Measurements from ENCODE around the gene ZP1.
"Not testable (repeated sequence)": the region's sequence is repeated elsewhere in the genome, so short reads cannot be mapped to it uniquely, and the experiment has no call there.

ZP1 gene

GRCh38 chr11:60905551-60906113 lies 38.3 kb downstream of the ZP1 start:
- peak in 1 of 2 donors; percentile 10 for DNase-seq (ENCODE audit: low read depth in 1 of 2, low spot score in 1 of 2)

GRCh38 chr11:60906132-60906972 lies 39.0 kb downstream of the ZP1 start, which contains the start of gene PRPF19:
Gene PRPF19, minus strand, starts transcription at chr11:60906585. Its CDS starts 203 bp downstream, at chr11:60906382.
- DNase-seq (ENCODE audit: low read depth in 1 of 2, low spot score in 1 of 2): peak; percentile 97

- no peak for DNase-seq (ENCODE audit: low read depth in 1 of 2, low spot score in 1 of 2)
Measured at GRCh38 chr11:60908803-60909202, 41.5 kb downstream of the ZP1 start.

GRCh38 chr11:60909680-60910280 lies 42.4 kb downstream of the ZP1 start:
- not testable (repeated sequence) for DNase-seq (ENCODE audit: low read depth in 1 of 2, low spot score in 1 of 2)

- no peak for DNase-seq (ENCODE audit: low read depth in 1 of 2, low spot score in 1 of 2)
Measured at GRCh38 chr11:60910281-60910687, 42.9 kb downstream of the ZP1 start.

GRCh38 chr11:60910711-60911380 lies 43.5 kb downstream of the ZP1 start:
- no peak for DNase-seq (ENCODE audit: low read depth in 1 of 2, low spot score in 1 of 2)

GRCh38 chr11:60912223-60912850 lies 45.0 kb downstream of the ZP1 start:
- no peak for DNase-seq (ENCODE audit: low read depth in 1 of 2, low spot score in 1 of 2)

GRCh38 chr11:60912851-60913528 lies 45.6 kb downstream of the ZP1 start:
- no peak for DNase-seq (ENCODE audit: low read depth in 1 of 2, low spot score in 1 of 2)

- peak; percentile 71 to 72 for DNase-seq (ENCODE audit: low read depth in 1 of 2, low spot score in 1 of 2)
Measured at GRCh38 chr11:60913793-60914632, 46.7 kb downstream of the ZP1 start, which contains the start of gene TMEM109. Gene TMEM109, plus strand, starts transcription at chr11:60914158. Its CDS starts 5,536 bp downstream, at chr11:60919694.

- DNase-seq (ENCODE audit: low read depth in 1 of 2, low spot score in 1 of 2): peak in 1 of 2 donors; percentile 17
Measured at GRCh38 chr11:60914633-60915247, 47.4 kb downstream of the ZP1 start.

GRCh38 chr11:60915248-60915914 lies 48.0 kb downstream of the ZP1 start:
- peak; percentile 27 to 59 for DNase-seq (ENCODE audit: low read depth in 1 of 2, low spot score in 1 of 2)

- no peak for DNase-seq (ENCODE audit: low read depth in 1 of 2, low spot score in 1 of 2)
Measured at GRCh38 chr11:60916669-60917206, 49.4 kb downstream of the ZP1 start.

- no peak for DNase-seq (ENCODE audit: low read depth in 1 of 2, low spot score in 1 of 2)
Measured at GRCh38 chr11:60917267-60917666, 49.9 kb downstream of the ZP1 start.

- DNase-seq (ENCODE audit: low read depth in 1 of 2, low spot score in 1 of 2): no peak
Measured at GRCh38 chr11:60918251-60918938, 51.1 kb downstream of the ZP1 start.

GRCh38 chr11:60918939-60919265 lies 51.6 kb downstream of the ZP1 start:
- no peak for DNase-seq (ENCODE audit: low read depth in 1 of 2, low spot score in 1 of 2)

- DNase-seq (ENCODE audit: low read depth in 1 of 2, low spot score in 1 of 2): no peak
Measured at GRCh38 chr11:60919320-60919719, 52.0 kb downstream of the ZP1 start.

GRCh38 chr11:60919956-60920355 lies 52.6 kb downstream of the ZP1 start:
- DNase-seq (ENCODE audit: low read depth in 1 of 2, low spot score in 1 of 2): no peak

GRCh38 chr11:60921259-60921658 lies 53.9 kb downstream of the ZP1 start:
- DNase-seq (ENCODE audit: low read depth in 1 of 2, low spot score in 1 of 2): no peak

Data from stimulated activated CD4-positive, alpha-beta T cell treated with anti-CD3 and anti-CD28 coated beads, Interleukin-15, amount 100 ng/mL, for 1 hour (primary cell).